NCI-H526 (cell line): ENCODE measurements around the gene PIP5KL1.

ENCODE experiments used
- DNase-seq, 2 experiments: peaks; one replicate each; lab custom pipeline; 2025; lab: John Stamatoyannopoulos, UW

Gene PIP5KL1

DNA sequence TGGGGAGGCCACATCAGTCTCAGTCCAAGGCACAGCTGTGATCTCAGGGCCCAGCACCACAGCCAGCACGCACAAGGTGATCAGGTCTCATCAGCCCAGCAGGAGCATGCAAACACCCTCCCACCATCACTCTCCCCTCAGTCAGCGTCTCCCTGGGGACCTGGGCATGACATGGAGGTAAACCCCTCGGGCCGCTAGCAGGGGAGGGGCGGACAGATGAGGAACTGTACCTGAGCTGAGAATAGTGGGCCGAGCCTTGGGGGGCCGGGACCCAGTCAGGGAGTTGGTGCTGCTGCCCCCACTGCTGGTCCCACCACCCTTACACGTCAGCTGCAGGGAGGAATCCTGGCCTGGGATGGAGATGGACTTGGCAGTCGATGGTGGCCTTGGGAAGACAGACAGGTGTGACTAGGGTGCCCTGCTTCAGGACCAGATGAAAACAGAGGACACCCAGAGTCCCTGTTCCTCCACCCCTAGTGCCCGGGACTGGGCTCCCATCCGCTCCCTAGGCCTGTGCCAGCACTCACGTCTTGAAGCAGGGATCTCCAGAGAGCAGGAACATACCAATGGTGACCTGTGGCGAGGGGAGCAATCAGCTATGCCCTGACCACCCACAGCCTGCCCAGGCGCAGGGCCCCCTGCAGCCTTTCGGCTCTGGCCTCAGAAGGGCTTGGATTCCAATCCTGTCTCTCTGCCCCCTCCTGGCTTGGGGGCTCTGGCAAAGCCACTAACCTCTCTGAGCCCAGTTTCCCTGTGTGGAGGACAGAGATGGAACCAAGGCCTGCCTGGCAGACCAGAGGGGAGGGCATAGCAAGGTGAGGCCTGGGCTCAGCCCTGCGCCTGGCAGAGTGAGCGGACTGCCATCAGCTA lies 17.5 kb upstream of the PIP5KL1 start:
- DNase-seq = peak; percentile 12 to 32

DNA sequence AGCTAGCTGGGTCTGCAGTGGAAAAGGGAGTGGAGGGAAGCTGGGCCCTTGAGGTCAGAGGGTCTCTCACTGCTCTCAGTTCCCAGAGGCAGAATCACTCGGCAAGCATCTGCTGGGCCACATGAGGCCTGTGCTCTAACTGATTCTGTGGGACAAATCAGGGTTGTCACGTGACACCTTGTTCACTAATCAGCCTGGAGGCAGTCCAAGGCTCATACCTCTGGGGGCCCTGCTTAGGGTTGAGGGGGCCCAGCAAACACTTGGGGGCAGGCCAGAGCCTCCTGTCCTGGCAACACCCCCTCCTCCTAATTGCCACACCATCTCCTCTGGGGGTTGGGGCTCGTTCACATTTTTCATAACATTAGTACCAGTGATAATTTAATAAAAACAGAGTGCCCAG lies 16.2 kb upstream of the PIP5KL1 start:
- no peak for DNase-seq

DNA sequence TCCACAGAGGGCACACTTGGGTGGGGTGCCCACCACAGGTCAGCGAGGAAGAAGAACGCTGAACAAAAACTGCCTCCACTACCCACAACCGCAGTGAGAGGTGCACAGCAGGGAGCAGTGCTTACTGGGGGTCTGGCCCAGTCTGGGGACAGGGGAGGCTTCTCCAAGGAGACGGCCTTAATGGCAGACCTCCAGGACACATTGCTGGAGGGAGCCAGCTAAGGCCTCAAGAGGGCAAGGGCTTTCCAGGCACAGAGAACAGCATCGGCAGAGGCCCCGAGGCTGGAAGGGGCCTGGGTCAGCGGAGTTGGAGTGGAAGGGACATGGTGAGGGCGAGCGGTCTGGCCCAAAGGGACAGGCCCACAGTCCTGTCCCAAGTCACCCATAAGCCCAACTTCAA lies 15.4 kb upstream of the PIP5KL1 start:
- DNase-seq = no peak

DNA sequence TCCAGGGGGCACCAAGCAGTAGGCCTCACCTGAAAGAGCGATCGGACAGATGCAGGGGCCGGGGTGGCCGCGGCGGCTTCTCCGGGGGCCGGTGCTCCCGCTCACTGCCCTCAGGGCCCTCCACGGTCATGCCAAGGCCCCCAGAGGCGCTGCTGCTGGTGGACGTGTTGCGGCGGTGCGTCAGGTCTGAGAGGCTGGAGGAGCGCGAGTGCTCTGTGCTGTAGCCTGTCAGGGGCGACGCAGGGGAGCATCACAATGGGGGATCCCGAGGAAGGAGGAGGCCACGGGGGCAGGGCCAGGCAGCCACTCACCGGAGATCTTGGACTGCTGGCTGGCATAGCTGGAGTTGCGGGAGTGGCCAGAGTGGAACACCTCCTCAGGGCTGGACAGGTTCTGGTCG lies 14.8 kb upstream of the PIP5KL1 start:
- DNase-seq = no peak

DNA sequence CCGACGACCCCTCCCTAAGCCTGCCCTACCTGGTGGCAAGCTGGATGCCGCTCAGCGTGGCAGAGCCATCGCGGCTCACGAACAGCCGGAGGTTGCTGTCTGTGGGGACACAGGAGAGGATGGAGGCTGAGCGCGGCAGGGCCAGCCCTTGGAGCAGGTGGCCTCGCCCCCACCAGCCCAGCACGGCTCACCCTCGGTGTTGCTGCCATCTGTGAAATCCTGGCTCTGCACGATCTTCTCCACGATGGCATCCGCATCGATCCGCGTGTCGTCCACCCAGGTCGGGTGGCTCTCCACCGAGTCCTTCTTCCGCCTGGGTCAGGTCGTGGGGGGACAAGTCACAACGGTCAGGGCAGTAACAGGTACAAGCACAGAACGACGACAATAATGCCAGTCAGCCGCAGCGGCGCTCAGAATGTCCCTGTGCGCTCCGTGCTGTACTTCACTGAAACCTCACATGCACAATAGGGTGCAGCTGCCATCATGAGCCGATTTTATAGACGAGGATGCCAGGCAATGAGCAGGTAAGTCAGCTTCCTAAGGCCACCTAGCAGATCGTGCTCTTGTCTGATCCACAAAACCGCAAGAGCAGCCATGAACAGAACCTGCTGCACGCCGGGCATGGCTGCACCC lies 14.1 kb upstream of the PIP5KL1 start:
- DNase-seq = no peak

DNA sequence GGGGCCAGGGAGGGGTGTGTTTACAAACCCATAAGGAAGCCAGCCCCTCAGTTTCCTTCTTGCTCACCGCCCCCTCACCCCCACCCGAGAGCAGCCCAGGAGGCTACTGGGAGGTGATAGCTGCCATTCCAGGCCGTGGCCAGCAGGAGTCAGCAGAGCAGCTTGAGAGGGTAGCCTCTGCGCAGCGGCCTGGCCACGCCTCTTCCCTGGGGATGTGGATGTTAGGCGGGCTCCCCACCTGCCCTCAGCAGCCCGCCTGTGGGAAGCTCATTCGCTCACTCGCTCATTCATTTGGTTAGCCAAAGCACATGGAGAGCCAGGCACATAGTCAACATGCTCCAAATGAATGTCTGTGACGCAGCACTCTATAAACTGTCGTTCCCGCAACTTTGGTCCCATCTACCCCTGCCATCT lies 13.2 kb upstream of the PIP5KL1 start:
- peak; percentile 81 to 95 for DNase-seq

DNA sequence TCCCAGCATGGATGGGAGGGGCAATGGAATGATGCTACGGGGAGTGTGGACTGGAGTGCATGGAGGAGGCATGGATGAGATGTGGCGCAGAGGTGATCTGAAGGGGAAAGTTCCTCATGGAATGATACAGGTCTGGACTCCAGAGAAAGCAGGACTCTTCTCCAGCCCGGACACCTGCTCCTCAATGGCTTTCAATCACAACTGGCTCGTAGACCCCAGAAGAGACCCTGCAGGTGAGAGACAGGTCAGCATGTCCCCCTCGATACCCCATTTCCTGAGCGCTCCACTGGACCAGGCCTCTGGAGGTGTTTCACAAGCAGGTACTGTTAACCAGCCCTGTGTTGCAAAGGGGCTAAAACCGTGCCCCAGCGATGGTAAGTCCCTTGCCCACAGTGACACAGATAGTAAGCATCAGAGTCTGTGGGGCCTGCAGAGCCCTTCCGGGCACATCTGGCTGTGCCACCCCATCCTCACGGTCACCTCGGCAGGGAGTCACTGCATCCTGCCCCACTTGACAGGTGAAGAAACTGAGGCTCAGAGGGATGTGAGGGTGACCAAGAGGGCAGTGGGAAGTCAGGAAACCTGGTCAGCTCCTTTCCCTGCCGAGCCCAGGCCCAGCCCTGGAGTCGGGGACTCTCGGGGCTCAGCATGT lies 12.6 kb upstream of the PIP5KL1 start:
- DNase-seq = no peak

DNA sequence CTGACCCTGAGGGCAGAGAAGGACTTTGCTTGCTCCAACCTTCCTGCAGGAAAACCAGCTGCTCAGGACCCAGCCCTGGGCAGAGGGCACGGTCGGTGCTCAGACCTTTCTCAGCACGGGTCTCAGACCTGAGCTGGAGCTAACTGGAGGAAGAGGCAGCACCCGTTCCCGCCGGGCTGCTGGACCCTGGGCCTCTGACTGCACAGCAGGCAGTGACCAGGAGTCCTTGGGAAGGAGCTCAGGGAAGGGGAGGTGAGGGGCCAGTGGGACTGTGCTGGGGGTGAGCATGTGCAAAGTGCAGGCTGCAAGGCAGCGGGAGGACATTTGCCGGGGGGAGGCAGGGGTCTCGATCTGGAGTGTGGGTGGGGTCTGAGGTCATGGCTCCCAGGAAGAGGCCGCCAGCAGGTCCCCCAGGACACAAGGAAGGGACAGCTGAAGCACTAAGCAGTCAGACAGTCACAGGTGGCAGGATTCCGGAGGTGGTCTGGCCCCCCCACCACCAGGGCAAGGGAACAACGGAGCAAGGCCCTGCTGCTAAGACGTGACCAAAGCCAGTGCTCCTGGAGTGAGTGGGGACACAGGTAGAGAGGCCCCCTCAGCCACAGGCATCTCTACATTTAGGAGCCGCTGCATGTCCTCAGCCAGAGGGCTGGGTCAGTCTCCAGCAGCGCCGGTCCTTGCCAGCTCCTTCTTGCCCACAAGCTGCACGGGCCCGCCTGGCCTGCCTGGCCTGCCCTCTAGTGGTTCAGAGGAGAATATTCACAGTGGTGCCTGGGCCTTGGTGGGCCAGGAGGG lies 11.8 kb upstream of the PIP5KL1 start:
- peak in 1 of 2 experiments; percentile 50 for DNase-seq

DNA sequence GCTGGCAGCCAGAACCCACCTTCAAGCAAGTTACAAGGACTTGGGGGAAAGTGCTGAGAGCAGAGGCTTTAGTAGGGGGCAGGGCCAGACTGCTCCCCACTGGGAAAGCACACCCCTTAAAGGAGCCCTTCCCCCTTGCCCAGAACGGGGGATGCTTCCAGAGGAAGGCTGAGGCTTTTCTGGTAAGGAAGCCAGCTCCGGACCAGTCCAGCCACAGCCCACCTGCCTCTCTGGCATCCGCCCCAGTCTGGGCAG lies 11.3 kb upstream of the PIP5KL1 start:
- no peak for DNase-seq

DNA sequence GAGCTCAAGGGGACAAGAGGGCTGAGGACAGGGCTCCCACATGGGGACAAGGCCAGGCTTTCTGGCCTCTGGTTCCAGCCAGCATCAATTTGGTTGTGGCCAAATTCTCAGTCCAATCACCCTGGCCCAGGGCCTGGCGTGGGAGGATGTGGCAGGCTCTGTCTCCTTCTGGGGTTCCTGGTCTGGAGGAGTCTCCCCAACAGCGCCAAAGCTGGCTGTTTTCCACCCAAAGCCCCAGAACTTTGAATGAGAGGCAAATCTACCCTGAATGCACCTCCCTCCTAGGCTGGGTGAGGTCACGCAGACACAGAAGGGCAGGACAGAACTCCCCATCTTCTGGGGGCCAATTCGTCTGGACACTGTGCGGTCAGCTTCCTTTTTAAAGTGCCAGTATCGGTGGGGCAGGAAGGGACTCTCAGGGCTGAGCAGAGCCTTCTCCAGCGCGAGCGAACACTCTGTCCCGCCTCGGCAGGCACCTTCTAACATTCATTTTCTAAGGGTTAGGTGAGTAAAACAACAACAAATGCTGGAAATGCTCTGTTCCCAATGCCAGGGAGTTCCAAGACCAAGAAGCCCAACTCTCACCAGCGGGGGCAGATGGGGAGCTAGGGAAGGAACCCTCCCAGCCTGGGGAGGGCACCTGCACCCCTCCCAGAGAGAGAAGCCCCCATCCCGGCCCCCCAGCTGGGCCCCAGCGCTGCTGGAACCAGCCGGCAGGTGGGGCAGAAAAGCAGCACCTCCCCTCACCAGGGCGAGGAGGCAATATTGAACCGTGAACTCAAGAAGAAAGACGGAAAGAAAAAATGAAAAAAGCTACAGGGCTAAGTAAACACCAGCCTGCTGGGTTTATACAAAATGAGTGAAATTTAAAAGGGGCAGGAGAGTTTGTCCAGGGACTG lies 10.7 kb upstream of the PIP5KL1 start:
- DNase-seq = no peak

DNA sequence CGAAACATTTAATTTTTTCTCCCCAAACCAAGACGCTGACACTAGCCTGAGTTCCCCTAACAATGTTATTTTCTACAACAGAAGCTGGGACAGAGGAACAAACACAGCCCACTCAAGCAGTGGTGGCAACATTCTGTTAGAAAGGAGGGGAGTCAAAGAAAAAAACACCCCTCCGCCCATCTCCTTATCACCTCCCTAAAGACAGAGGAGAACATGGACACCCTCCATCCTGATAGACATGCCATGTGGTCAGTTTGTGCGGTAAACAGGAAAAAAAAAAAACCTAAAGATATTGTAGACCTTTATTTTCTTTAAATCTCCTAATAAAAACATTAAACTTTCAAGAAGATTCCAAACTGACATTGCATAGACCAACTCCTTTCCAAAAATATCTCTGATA lies 10.0 kb upstream of the PIP5KL1 start:
- DNase-seq = no peak

DNA sequence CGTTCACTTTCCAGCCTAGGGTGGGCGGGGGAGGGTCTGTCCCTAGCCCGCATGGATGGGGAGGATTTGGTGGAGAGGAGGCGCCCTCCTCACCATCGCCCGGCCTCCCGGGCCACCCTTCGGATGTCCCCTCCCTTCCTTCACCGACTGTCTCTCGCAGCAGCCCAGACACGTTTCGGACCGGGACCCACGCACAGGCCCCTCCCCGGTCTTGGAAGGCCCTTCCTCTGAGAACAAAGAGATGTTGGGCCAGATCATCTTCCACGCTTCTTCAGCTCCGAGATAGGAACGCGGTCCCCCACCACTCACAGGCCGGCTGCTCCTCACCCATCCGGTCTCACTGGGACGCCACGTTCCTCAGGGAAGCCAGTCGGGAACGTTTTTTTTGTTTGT lies 7.7 kb upstream of the PIP5KL1 start:
- DNase-seq = no peak

DNA sequence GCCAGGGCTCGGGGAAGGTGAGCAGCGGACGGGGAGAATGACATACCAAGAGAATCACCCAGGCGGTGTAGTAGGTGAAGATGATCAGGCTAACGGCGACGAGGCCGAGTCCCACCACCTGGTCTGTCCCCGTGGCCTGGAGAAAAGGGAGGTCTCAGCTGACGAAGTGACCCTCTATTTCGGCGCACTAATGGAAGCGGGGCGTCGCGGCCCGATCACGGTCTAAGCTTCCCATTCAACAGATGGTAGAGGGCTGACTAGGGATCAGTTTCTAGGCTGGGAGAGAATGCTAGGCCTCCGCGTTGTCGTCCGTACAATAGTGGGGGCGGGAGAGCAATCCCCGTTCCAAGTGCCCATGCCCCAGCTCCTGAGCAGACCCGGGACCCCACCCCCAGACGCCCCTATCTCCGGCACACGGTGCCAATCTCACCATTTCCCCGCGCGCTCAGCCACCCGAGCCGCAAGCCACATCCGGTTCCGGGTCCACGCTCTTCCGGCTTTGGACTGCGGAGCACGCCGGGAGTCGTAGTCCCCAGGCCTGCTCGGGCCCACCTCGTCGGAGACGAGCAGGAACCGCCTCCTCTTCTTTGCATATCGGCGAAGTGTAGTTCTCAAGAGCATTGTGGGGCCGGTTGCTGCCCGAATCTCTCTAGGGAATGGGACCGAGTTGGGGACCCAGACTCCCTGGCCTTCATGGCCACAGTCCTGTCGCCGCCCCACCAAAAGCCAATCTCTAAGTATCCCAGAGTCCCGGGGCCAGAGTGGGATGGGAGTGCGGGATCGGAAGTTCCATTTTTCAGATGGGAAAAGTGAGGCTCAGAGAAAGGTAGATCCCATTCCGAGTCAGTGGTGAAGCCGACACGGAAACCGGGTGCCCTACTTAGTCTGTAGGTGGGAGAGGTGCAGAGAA lies 7.1 kb upstream of the PIP5KL1 start, which contains the start of gene DPM2:
TSS of gene DPM2 (minus strand) at position 467 of the 910 bp plus-strand sequence. CDS start at position 433, 34 bp downstream.
- DNase-seq = peak; percentile 60 to 90

DNA sequence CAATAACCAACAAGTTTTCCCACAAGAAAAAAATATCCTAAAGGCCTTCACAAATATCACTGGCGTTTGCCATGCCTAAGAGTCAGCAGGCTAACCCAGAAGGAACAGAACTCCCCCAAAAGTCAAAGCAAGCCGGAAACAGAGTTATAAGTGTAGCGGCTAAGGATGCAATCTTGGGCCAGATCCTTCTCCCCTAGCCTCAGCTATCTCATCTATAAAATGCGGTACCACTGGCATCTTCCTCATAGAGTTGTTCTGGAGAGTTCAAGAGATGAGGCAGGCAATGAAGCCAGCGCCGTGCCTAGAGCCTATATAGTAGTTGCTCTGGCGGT lies 6.4 kb upstream of the PIP5KL1 start:
- no peak for DNase-seq

DNA sequence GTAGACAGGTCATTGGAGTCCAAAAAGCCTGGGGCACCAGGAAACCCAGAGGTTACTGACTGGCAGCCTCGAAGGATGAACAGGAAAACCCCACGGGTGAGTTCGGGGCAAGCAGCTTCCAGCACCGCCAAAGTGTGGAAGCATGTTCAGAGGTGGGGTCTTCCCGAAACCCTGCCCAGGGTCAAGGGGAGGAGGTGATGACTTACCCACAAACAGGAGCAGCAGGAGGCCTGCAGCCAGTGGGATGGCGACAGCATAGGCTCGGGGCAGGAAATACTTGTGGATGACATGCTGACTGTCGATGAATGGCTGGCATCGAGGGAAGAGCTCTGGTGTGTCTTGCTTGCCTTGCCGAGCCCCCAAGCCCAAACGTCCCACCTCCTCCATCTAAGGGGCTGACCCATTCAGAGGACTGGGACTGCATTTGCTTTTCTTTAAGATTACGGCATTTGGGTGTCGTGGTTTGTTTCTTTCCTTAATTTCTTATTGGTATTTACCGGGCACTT lies 5.8 kb upstream of the PIP5KL1 start:
- no peak for DNase-seq

DNA sequence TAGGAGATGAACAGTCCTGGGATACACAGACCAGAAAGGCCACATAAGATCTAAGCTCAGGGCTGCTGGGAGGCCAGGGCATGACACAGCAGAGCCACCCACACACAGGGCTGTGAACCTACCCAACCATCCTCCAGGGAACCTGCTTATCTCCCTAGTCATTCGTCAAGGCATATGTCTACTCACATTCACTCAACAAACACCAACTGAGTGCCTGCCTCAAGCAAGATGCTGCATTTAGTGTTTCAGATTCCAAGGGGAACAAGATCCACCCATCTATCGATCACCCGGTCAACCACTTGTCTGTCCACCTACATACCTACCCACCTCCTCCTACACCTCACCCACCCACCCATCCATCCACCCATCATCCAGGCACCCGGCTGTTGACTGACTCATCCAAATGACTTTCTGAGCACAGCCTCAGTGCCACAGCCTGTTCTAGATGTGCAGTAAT lies 5.2 kb upstream of the PIP5KL1 start:
- DNase-seq = no peak

DNA sequence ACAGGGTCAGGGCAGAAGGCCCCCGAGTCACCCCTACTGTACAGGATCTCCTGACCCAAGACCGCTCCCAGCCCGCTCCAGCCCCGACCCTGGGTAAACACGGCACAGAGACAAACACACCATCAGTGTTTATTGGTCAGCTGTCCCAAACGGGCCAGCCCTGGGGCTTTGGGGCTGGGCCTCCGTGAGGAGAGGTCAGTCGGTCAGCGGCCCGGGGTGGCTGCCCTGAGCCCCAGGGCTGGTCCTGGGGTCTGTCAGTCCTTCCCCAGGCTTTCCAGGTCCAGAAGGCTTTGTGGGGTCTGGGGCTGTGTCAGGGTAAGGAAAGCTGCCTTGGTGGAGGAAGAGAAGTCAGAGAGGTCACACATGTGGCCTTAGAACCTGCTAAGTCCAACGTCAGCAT lies 4.4 kb upstream of the PIP5KL1 start:
- DNase-seq = no peak

DNA sequence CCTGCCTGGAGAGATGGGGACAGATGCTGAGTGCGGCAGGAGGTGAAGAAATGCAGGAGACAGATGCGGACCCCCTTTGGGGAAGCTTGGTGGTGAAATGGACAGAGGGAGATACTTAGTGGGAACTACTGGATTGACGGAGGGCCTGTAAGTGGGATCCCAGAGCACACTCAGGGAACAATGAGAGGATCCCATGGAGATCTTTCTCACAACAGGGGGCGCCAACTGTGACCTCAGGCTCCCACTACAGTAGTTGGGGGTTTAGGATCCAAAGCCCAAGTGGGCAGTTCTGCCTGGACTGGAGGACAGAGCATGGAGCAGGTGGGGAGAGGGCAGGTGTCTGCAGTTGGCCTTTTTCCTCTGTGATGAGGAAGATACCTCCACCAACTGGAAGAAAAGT lies 3.7 kb upstream of the PIP5KL1 start:
- no peak for DNase-seq

DNA sequence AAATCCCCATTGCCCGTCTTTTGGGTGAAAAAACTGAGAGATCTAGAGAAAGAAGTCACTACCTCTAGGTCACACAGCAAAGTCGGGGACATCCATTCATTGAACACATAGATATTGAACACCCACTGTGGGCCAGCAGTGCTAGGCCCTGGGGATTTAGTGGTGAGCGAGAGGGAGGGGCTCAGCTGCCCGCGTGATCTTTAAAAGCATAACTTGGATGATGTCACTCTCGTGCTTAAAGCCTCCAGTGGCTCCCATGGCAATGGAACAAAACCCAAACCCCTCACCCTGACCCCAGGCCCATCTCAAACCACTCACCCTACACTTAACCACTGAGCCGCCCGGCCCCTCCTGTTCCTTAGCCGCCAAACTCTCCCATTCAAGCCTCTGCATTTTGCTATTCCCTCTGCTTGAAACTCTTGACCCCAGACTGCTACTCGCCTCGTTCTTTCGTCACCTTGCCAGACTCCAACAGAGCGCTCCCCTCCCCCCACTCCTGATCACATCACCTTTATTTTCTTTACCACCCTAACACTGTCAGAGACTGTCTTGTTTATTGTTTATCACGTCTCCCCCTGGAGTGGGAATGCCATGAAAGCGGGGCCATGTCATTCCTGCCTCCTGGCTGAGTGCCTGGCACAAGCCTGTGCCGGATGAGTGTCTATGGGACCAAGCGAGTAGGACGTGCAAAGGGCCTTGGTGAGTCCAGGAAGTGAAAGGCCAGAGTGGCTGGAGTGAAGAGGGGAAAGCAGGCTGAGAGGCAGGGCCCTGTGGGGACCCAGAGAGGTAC lies 710 bp upstream of the PIP5KL1 start:
- peak; percentile 20 to 26 for DNase-seq
